ENCODE data around the gene MACROD2. TPM values are rescaled to one million over a fixed set of nuclear protein-coding genes. Genes with fewer than 3 reads are reported as not detected.

Gene MACROD2
- total RNA-seq, 1 experiment from 2014 or later = 1.6 TPM

DNA sequence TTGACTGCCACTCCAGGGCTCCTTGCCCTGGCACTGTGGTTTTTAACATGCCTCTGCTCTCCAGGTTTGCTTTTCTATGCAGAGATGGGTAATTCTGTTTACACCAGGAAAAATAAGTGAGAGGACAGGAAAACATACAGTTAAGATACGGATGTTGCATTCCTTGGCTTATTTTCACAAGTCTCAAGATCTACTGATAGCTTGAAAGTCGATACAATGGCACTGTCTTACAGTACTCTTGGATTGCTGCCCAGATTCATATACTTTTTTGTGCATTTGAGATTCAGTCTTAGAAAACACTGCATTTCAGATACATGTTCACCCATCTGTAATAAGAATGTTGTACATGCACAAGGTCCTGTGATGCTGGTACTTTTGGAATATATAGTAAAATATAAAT, 501.7 kb downstream of the MACROD2 start:
- no peaks in the 10 kb centered on the region for H3K27me3 Mint-ChIP-seq (ENCODE audit: low read depth)

More for the DNA sequence above, 501.7 kb downstream of the MACROD2 start:
- TF ChIP-seq, protein P1, sequence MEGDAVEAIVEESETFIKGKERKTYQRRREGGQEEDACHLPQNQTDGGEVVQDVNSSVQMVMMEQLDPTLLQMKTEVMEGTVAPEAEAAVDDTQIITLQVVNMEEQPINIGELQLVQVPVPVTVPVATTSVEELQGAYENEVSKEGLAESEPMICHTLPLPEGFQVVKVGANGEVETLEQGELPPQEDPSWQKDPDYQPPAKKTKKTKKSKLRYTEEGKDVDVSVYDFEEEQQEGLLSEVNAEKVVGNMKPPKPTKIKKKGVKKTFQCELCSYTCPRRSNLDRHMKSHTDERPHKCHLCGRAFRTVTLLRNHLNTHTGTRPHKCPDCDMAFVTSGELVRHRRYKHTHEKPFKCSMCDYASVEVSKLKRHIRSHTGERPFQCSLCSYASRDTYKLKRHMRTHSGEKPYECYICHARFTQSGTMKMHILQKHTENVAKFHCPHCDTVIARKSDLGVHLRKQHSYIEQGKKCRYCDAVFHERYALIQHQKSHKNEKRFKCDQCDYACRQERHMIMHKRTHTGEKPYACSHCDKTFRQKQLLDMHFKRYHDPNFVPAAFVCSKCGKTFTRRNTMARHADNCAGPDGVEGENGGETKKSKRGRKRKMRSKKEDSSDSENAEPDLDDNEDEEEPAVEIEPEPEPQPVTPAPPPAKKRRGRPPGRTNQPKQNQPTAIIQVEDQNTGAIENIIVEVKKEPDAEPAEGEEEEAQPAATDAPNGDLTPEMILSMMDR (conservative IDR thresholded peaks at IDR 0.05) = no peak
- Histone ChIP-seq H2BK15ac (ENCODE audit: low read depth, low read length) (no peak overlapping the region), H2AFZ (ENCODE audit: low read length) (no peak overlapping the region), H4K8ac (replicated peaks; ENCODE audit: insufficient read length, low read depth, low read length) (no peak overlapping the region), H3K23ac (ENCODE audit: insufficient read length, low read depth, low read length) (no peak overlapping the region), H3K27ac (ENCODE audit: insufficient read length, low read depth, low read length) (no peak overlapping the region), H3K79me1 (ENCODE audit: insufficient read depth, low read depth, low read length, poor library complexity, severe bottlenecking) (no peaks in the 10 kb centered on the region), H3K9me3 (ENCODE audit: control insufficient read depth, low read depth, low read length) (no peaks in the 10 kb centered on the region), H2BK120ac (ENCODE audit: low read depth, low read length, poor library complexity, severe bottlenecking) (no peak overlapping the region), H3K18ac (ENCODE audit: insufficient read length, low read depth, low read length) (no peak overlapping the region), H3K4ac (ENCODE audit: low read depth, low read length) (no peak overlapping the region), H2BK12ac (ENCODE audit: insufficient read length, low read depth, low read length) (no peak overlapping the region), H3K4me1 (ENCODE audit: insufficient read depth, low read length) (no peaks in the 10 kb centered on the region), H3K56ac (ENCODE audit: insufficient read length, low read depth, low read length) (no peak overlapping the region), H2BK5ac (ENCODE audit: insufficient read length, low read length) (no peak overlapping the region), H4K20me1 (ENCODE audit: control insufficient read depth, insufficient read depth, insufficient read length) (no peaks in the 10 kb centered on the region), H4K5ac (ENCODE audit: insufficient read length, low read depth, low read length) (no peak overlapping the region), H2AK5ac (ENCODE audit: insufficient read length, low read length) (no peak overlapping the region), H3K14ac (ENCODE audit: insufficient read depth, low read length) (no peak overlapping the region), H3K23me2 (ENCODE audit: insufficient read length, low read depth, low read length, poor library complexity, severe bottlenecking) (no peaks in the 10 kb centered on the region), H3T11ph (ENCODE audit: low read length) (no peak overlapping the region), H3K27me3 (ENCODE audit: insufficient read depth, low read length) (no peaks in the 10 kb centered on the region), H3K4me2 (ENCODE audit: insufficient read depth, insufficient read length, low read length) (no peak overlapping the region), H2BK20ac (ENCODE audit: low read depth, low read length, poor library complexity, severe bottlenecking) (no peak overlapping the region), H3K9ac (ENCODE audit: extremely low read depth, insufficient read length, low read length) (no peak overlapping the region), H3K79me2 (ENCODE audit: insufficient read depth, low read length) (no peaks in the 10 kb centered on the region), H4K91ac (ENCODE audit: insufficient read length, low read depth, low read length) (no peak overlapping the region)
- no CpG with 5 or more reads among the region's 2 CpGs for WGBS (ENCODE audit: extremely low coverage, insufficient read length, low lambda C conversion rate)
- H3K9me3 Mint-ChIP-seq = no peaks in the 10 kb centered on the region
- peaks cover 4 to 6% of the 10 kb centered on the region in 2 experiments for H3K4me1 Mint-ChIP-seq
- no peak for DNase-seq
- H3K27ac Mint-ChIP-seq = no peak overlapping the region
- no peaks in the 10 kb centered on the region for H3K36me3 Mint-ChIP-seq (ENCODE audit: insufficient read depth in 1 of 3, low read depth in 3 of 3)
- H3K4me3 Mint-ChIP-seq = no peak overlapping the region

All from H9 (cell line).